NCI-H187 (cell line): Measurements from ENCODE around the gene PLA2G15.

ENCODE experiments used
- DNase-seq, 2 experiments: peaks; one replicate each; lab custom pipeline; 2025; lab: John Stamatoyannopoulos, UW

PLA2G15 gene

GRCh38 chr16:68298907-68299561, 53.9 kb downstream of the PLA2G15 start:
- no peak for DNase-seq

GRCh38 chr16:68299571-68300453, 54.6 kb downstream of the PLA2G15 start:
- DNase-seq: no peak

GRCh38 chr16:68300734-68301459, 55.7 kb downstream of the PLA2G15 start:
- no peak for DNase-seq

- no peak for DNase-seq
Measured at GRCh38 chr16:68306633-68307032, 61.5 kb downstream of the PLA2G15 start.

DNA sequence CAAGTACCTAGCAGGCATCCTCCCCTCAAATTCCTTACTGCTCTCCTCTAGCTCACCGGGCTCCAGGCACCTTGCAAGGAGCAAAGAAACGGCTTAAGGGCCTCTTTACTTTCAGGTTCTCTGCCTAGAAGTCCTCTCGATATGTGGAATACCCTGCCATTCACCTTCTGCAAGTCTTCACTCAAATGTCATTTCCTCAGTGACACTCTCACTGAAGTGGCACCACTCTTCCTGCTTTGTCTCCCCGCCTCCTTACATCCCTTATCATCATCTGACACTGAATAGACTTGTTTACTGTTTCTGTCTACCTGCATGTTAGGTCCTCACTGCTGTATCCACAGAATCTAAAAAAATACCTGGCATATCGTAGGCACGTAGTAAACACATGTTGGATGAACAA, 64.6 kb downstream of the PLA2G15 start:
- DNase-seq: no peak

DNA sequence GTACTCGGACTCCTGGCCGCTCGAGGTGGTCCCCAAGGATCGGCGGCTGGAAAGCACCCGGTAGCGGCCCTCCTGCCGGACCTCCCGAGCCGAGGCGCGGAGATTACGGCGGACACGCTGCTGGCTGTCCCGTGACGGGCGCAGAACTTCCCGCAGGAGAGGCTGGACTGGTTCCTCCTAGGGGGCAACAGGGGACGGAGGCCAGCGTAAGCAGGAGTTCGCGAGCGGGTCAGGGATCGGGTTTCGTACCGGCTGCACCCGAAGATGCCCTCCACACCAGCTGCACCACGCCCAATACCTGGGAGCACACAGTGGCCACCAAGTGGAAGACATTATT, 65.2 kb downstream of the PLA2G15 start:
- no peak for DNase-seq
